Cardiac septum (tissue), 1 donor: ENCODE results near the gene TNC. TPM values are rescaled to one million over a fixed set of nuclear protein-coding genes. Genes with fewer than 3 reads are reported as not detected.

Experiments
- DNase-seq: peaks from one replicate; pipeline ENCODE4 v3.0.0-alpha.2; 2020; ENCODE audit warnings: low spot score
- intact Hi-C: fragments of 100-400 bp; cut with DNase I; formaldehyde crosslinking; loops from one replicate; pipeline ENCODE4 v1.14.0; 2022
- long read RNA-seq: library from polyadenylated mRNA; unstranded; transcript quantifications from one replicate; pipeline ENCODE4 v2.0.0, GENCODE V29; 2021
- total RNA-seq: library from RNA; stranded (reverse); fragmentation: NEBNext Ultra II Directional; extraction: Animal tissue kit (Norgen Biotek cat#: 25700); gene quantifications from one replicate; pipeline ENCODE4 v1.2.1, GENCODE V29; 2021
- donor health status: DM: no; HTN: no; CAD: no.

The TNC gene
- 26.4 TPM for total RNA-seq
- long read RNA-seq, partial matches to known transcripts, result 10 of 18 reads
- long read RNA-seq, other reads (novel, unspliced or antisense), result 8 of 18 reads

DNA sequence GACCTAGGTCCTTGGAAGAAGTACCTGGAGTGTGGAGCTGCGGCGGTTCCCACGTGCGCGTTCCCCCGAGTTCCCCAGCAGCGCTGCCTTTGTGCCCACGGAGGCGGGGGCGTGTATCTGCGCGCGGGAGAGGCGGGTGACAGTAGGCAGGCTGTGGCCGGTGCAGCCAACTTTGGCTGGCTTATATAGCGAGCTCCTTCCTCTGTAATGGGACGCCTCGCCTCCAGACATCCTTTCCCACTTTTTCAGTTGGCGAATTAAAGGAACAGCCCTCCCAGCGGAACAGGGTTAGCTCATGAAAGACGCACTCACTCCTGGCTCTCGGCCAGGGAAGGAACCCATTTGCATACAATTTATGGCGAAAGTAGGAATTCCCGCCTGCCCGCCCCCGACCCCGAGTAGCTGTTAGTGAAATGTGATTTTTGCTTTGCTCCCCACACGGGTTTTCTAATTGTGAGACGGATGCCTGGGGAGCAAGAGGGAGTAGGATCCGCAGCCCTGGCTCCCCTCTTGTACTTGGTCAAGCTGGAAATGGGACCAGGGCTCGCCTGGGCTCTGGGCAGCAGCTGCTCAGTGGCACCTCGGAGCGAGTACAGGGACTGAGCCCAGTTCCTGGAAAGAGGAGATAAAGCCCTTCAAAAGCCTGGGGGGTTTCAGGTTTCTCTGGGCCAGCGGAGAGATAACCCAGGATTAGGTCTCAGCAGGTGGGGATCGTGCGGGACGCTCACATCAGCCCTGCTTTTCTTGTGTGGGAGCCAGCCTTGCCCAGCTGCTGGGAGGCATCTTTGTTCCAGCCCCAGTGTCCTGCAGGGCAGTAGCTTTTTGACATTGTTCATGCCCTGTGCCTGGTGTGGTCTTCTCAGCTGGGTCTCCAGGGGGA lies at the start of gene TNC:
Gene TNC, minus strand, starts transcription at position 159 of the 880 bp plus-strand sequence. CDS start 27,139 bp downstream, outside the sequence.
- DNase-seq, result peak; percentile 73
- intact Hi-C loops, result no loop called here

- intact Hi-C loops, result no loop called here
- no peak for DNase-seq
These were observed 49.2 kb upstream of the TNC start for GRCh38 chr9:115167175-115167574.

DNA sequence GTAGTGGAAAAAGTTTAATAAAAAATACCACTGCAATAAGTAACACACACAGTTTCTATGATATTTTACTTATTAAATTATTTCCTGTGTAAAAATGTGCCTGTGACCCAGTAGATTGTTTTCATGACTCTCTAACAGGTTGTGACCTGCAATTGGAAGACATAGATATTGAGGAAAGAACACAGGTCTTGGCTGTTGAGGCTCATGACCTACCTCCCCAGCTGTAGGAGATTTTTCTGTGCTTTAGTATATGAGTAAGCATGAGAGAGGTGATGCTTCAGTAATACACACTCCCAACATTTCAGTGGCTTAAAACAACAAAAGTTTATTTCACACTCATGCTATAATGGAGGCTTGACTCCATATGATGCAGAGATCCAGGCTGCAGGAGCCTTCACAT lies 47.3 kb upstream of the TNC start:
- intact Hi-C loops, result no loop called here

DNA sequence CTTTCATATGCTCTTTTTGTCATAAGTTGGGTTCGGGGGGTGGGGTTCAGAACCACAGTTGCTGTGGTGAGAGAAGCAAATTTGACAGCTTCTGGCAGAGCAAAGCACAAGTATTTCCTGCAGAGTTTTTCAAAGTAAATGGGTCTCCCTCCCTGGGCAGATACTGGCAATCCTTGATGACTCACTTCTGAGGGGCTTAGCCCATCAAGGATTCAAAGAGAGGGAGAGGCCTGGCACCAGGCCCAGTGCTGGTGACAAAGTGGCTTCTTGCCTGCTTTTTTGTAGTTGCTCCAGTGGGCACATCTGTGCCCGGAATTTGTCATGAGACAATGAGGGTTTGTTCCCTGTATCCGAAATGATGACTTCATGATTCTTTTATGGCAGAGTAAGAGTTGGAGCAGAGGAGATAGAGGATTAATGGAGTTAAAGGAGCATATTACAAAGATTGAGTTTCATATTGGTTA lies 46.6 kb upstream of the TNC start:
- no peak for DNase-seq
- intact Hi-C loops, result no loop called here

More for the DNA sequence above, 47.3 kb upstream of the TNC start:
- no peak for DNase-seq

- no peak for DNase-seq
- intact Hi-C loops, result no loop called here
These were observed 45.0 kb upstream of the TNC start for GRCh38 chr9:115162946-115163345.

DNA sequence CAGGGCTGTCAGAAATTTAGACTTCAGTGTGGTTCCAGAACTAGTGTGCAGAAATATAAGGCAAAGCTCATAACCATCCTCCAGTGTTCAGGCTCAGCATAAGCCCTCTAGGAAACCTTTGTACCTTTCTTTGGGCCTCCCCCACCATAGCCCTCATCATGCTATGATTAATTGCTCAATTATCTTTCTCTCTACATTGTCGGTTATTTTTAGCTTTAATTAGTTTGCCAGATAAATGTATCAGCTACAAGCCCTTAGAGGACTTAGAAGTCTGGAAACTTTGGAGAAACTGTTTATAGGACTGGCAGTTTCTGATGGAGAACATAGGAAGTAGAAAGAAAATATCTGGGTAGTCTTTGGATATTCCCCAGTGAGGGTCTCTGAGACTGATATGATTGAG lies 43.5 kb upstream of the TNC start:
- DNase-seq, result no peak
- intact Hi-C loops, result no loop called here

- intact Hi-C loops, result no loop called here
- DNase-seq, result no peak
These were observed 40.9 kb upstream of the TNC start for GRCh38 chr9:115158661-115159481.

DNA sequence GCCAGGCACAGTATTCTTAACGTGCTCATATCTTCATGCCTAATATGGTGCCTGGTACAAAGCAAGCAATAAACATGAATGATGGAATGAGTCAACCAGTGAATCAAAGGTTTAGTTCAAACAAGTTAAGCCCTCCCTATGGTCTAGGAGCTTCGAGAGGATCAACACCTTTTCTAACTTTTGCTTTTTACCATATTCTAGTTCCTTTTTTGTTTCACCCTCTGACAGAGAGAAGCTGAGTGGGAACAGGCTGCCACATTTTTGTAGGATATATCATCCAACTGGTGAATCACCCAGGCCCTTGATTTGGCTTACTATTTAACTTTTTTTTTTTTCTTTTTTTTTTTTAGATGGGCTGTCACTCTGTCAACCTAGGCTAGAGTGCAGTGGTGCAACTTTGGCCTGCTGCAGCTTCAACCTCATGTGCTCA lies 39.3 kb upstream of the TNC start:
- no peak for DNase-seq
- intact Hi-C loops, result no loop called here

DNA sequence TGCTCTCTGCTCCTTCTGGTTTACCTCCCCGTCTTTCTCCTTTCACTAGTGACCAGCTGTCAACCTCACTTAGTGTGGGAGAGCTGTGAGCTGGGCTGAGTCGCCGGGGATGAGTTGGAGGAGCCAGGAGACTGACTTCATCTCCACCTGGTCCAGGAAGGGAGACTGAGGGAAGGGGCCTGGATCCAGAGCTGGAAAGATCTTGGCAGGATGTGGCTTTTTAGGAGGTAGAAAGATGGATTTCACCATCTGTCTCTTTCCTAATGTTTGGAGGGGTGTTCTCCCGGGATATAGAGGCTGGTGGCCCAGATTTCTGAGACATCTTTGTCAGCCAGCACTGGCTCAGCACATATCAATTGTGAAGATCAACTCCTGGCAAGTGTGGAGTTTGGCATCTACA lies 37.1 kb upstream of the TNC start:
- intact Hi-C loops, result no loop called here
- DNase-seq, result no peak

DNA sequence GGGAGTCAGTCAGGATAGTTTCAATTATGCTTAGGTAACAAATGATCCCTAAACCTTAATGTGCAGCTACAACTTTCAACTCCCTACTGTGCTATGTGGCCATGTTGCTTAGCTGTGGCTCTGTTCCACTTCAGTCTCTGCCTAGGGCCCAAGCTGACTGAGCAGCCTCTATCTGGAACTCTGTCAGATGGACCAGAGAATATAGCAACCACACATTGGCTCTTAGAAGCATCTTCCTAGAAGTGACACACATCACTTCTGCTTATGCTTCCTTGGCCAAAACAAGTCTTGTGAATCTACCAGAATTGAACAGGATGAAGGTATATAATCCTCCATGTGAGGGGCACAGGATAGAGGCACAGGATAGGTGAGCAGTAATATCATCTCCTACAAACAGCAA lies 36.7 kb upstream of the TNC start:
- DNase-seq, result no peak
- intact Hi-C loops, result no loop called here

- DNase-seq, result no peak
- intact Hi-C loops, result no loop called here
These were observed 34.4 kb upstream of the TNC start for GRCh38 chr9:115152281-115152820.

GRCh38 chr9:115148721-115149120 lies 30.8 kb upstream of the TNC start:
- intact Hi-C loops, result no loop called here
- no peak for DNase-seq

DNA sequence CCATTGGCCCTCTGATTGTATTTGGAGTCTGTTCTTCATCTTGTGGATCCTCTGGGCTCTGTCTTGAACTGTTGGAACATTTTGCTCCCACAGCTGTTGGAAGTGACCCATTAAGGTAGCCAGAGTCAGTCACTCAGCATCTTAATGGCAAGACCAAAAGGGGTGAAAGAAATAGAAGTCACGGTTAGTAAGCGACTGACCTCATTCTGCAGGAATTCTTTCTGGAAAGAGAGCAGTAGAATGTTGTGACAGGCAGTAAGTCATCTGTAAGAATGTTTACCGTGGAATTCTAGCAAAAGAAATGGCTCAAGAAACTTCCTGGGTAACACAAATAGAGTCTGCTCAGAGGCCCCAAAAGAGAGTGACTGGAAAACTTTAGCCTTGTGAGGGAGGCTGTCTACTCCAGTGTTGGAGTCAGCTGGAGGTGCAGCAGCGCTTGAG lies 28.6 kb upstream of the TNC start:
- intact Hi-C loops, result no loop called here
- DNase-seq, result no peak

- intact Hi-C loops, result no loop called here
- no peak for DNase-seq
These were observed 26.7 kb upstream of the TNC start for GRCh38 chr9:115144706-115145105.

DNA sequence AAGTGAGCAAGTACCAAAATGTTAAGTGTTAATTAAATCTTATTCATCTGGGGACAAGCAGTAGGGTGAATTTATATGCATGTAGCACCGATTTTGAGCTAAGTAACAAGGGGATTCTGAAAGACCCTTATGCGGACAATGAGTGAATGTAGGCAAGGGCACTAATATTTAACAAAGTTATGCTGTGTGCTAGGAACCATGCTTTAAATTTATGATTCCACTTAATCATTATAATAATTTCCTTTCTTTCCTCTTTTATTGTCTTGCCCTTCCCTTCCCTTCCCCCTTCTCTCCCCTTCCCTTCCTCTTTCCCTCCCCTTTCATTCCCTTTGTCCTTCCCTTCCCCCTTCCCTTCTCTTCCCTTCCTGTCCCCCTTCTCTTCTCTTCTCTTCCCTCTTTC lies 25.7 kb upstream of the TNC start:
- intact Hi-C loops, result no loop called here
- no peak for DNase-seq

DNA sequence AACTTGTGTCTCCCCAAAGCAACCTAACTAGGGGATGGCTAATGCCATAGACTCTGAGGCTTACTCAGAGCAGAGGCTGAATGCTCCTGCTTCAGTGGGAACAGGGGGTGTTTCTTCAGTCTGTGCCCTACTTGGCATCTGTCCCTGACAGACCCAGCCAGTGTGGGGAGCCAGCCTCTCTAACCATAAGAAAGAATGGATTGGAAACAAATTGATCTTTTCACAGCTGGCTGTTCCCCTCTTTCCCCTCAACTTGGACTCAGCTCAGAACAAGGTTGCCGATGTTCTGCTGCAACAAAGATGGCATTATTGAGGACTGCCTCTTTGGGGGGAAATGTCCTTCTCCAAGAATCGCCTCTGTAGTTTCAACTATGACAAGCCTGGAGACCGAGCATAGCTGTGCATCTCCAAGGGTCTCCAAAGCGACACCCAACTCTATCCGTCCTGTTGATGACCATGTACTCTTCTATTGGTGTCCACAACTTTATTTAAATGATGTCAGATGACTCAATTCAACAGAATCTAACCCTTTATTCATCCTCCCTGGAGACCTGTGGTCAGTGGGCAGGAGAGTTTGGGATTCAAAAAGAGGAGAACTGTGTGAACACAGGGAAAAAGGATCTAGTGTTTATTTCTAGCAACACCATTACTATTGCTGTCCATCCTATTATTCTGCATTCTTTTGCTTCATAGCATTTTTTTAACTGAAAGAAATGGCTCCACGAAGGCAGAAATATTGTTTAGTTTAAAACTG lies 24.7 kb upstream of the TNC start:
- intact Hi-C loops, result no loop called here
- no peak for DNase-seq

DNA sequence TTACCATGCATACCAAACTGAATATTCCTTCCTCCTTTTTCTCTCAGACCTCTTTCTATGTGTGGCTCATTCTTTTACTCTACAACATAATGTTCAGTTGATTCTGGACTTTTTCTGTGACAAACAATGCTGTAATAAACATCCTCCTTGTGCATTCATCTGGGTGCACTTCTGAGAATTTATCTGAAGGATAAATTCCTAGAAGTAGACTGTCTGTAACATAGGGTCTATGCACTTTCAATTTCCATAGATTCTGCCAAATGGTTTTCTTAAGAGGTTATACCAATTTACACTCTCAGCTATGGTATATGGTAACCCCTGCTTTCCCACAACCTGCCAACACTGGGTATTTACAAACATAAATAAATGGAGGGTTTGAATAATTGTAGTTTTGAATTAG lies 24.1 kb upstream of the TNC start:
- intact Hi-C loops, result no loop called here
- DNase-seq, result no peak

GRCh38 chr9:115141612-115142011 lies 23.7 kb upstream of the TNC start:
- no peak for DNase-seq
- intact Hi-C loops, result no loop called here

- DNase-seq, result no peak
- intact Hi-C loops, result no loop called here
These were observed 20.2 kb upstream of the TNC start for GRCh38 chr9:115138151-115138550.
